Parathyroid adenoma (tissue), 2 donors: Measurements from ENCODE around the gene WWP2.

ENCODE experiments used
- H2AFZ ChIP-seq: fragments of 300-600 bp; sonication (generic); one replicate; pipeline ENCODE4 v1.7.0; 2017; ENCODE audit warnings: antibody characterized with exemption, mild to moderate bottlenecking
- H3K27ac ChIP-seq: fragments of 300-600 bp; sonication (generic); one replicate; pipeline ENCODE4 v1.7.0; 2017
- H3K27me3 ChIP-seq: fragments of 300-600 bp; sonication (generic); one replicate; pipeline ENCODE4 v1.7.0; 2017; ENCODE audit warnings: low read length; ENCODE audit not compliant: control insufficient read depth, insufficient read depth
- H3K36me3 ChIP-seq: fragments of 300-600 bp; sonication (generic); one replicate; pipeline ENCODE4 v1.7.0; 2017; ENCODE audit warnings: low read length; ENCODE audit not compliant: control insufficient read depth, insufficient read depth
- H3K4me1 ChIP-seq: fragments of 300-600 bp; sonication (generic); one replicate; pipeline ENCODE4 v1.7.0; 2017; ENCODE audit warnings: control low read depth
- H3K4me2 ChIP-seq: fragments of 300-600 bp; sonication (generic); one replicate; pipeline ENCODE4 v1.7.0; 2017; ENCODE audit warnings: low read length
- H3K4me3 ChIP-seq: fragments of 300-600 bp; sonication (generic); one replicate; pipeline ENCODE4 v1.7.0; 2017; ENCODE audit warnings: low read depth, low read length
- H3K79me2 ChIP-seq: fragments of 300-600 bp; sonication (generic); one replicate; pipeline ENCODE4 v1.7.0; 2017; ENCODE audit warnings: control low read depth
- H3K9ac ChIP-seq: fragments of 300-600 bp; sonication (generic); one replicate; pipeline ENCODE4 v1.7.0; 2017; ENCODE audit warnings: mild to moderate bottlenecking
- H3K9me3 ChIP-seq: fragments of 300-600 bp; sonication (generic); one replicate; pipeline ENCODE4 v1.7.0; 2017; ENCODE audit warnings: low read length; ENCODE audit not compliant: control insufficient read depth
- TF ChIP-seq, protein P1 (sequence below): fragments of 300-600 bp; sonication (generic); IDR thresholded peaks from one replicate; pipeline ENCODE4 v1.7.0; 2017; ENCODE audit warnings: antibody characterized with exemption, mild to moderate bottlenecking
- donor health status: primary hyperparathyroidism.

WWP2 gene

DNA sequence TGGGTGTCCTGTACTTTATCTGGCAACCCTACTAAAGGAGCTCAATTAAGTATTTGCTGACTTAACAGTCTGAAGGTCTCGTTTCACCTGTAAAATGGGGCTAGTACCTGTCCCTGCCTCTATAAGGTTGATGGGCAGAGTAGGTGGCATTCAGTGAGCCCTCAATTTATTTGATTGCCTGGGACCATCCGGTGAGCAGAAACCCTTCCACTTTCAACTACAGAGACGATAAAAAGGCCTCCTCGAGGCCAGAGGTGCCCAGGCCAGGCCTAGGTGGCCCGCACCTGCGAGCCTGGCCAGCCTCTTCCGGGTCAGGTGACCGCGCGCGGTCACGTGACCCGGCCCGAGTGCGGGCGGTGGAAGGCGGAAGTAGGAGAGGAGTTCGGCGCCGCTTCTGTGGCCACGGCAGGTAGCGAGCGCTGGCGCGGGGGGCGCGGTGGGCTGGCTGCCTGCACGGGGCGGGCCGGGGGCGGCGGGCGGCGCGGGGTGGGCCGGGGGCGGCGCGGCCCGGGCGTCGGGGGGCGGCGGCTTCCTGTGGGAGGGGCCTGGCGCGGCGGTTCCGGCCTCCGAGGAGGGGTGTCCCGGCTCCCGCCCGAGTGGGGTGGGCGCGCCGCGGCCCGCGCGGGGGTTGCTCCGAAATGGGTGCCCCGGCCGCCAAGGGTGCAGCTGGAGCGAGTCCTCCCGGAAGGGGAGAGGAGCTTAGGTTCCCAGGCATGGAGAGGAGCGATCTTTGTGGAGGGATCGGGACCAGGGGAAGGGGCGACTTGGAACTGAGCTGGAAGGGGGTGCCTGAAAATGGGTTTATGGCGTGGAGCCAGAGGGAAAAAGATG lies at the start of gene WWP2:
Gene WWP2, plus strand, starts transcription at position 350 of the 831 bp plus-strand sequence. CDS start 24,679 bp downstream, outside the sequence.
- Histone ChIP-seq H3K4me1 (peaks cover 5% of the 10 kb centered on the region), H3K79me2 (peaks cover 16% of the 10 kb centered on the region), H3K9ac (peak within 1 kb of the TSS; percentile 78), H3K27ac (peak within 1 kb of the TSS; percentile 95), H2AFZ (peak within 1 kb of the TSS; percentile 100), H3K4me3 (peak within 1 kb of the TSS; percentile 96), H3K9me3 (no peaks in the 10 kb centered on the region), H3K4me2 (peak within 1 kb of the TSS; percentile 91), H3K27me3 (no peaks in the 10 kb centered on the region), H3K36me3 (no peaks in the 10 kb centered on the region)
- TF ChIP-seq, protein P1, sequence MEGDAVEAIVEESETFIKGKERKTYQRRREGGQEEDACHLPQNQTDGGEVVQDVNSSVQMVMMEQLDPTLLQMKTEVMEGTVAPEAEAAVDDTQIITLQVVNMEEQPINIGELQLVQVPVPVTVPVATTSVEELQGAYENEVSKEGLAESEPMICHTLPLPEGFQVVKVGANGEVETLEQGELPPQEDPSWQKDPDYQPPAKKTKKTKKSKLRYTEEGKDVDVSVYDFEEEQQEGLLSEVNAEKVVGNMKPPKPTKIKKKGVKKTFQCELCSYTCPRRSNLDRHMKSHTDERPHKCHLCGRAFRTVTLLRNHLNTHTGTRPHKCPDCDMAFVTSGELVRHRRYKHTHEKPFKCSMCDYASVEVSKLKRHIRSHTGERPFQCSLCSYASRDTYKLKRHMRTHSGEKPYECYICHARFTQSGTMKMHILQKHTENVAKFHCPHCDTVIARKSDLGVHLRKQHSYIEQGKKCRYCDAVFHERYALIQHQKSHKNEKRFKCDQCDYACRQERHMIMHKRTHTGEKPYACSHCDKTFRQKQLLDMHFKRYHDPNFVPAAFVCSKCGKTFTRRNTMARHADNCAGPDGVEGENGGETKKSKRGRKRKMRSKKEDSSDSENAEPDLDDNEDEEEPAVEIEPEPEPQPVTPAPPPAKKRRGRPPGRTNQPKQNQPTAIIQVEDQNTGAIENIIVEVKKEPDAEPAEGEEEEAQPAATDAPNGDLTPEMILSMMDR: no peak

DNA sequence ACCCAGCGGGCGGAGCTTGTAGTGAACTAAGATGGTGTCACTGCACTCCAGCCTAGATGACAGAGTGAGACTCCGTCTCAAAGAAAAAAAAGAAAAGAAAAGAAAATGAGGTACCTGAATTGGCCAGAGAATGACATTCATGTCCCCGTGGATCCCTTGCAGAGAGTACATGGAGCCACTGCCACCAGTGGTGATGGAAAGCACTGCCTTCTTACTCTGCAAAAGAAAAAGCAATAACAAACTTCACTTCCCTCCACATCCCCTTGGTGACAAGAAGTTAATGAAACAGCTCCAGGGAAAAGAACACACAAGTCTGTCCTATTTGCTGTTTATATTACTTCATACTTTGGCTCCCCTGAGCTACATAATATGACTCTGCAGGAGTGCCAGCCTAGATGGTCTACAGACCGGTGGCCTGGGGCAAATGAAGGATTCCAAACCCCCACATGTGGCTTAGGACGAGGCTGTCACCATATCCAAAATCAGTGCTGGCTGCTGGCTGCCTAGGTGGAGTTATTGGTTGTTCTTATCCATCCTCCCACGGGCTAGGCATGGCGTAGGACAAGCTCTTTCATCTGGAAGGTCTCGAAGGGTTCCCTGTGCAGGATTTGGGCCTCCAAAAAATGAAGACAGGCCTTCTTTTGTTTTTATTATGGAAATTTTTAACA lies 49.1 kb upstream of the WWP2 start:
- H3K9me3 ChIP-seq: no peaks in the 10 kb centered on the region
- TF ChIP-seq, protein P1: no peak
- no peaks in the 10 kb centered on the region for H3K79me2 ChIP-seq
- peaks cover 12% of the 10 kb centered on the region for H3K4me1 ChIP-seq
- no peaks in the 10 kb centered on the region for H3K27me3 ChIP-seq
- H2AFZ ChIP-seq: no peak overlapping the region
- H3K9ac ChIP-seq: no peak overlapping the region
- H3K36me3 ChIP-seq: no peaks in the 10 kb centered on the region
- no peak overlapping the region for H3K27ac ChIP-seq
- no peak overlapping the region for H3K4me3 ChIP-seq
- no peak overlapping the region for H3K4me2 ChIP-seq

DNA sequence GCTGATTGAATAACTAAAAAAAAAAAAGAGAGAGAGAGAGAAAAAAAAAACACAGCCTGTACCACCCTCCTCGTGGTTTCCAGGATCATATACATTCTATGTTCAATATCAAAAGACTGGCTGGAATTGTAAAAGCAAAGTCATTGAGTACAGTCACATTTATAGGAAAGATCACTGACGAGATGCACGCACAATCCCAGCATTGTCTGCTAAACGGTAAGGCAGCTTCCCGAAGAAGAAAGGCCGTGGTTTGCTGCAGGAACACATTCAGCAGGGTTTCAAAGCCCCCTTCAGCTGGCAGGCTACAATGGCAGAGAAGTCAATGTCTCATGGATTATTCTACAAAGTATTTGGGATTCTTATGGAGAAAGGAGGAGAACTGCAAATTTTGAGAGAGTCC lies 45.1 kb upstream of the WWP2 start:
- no peak overlapping the region for H3K9ac ChIP-seq
- H3K79me2 ChIP-seq: no peaks in the 10 kb centered on the region
- H3K4me2 ChIP-seq: no peak overlapping the region
- H2AFZ ChIP-seq: no peak overlapping the region
- no peaks in the 10 kb centered on the region for H3K36me3 ChIP-seq
- H3K27me3 ChIP-seq: no peaks in the 10 kb centered on the region
- H3K9me3 ChIP-seq: no peaks in the 10 kb centered on the region
- no peak overlapping the region for H3K4me3 ChIP-seq
- no peaks in the 10 kb centered on the region for H3K4me1 ChIP-seq
- H3K27ac ChIP-seq: no peak overlapping the region
- TF ChIP-seq, protein P1: no peak

DNA sequence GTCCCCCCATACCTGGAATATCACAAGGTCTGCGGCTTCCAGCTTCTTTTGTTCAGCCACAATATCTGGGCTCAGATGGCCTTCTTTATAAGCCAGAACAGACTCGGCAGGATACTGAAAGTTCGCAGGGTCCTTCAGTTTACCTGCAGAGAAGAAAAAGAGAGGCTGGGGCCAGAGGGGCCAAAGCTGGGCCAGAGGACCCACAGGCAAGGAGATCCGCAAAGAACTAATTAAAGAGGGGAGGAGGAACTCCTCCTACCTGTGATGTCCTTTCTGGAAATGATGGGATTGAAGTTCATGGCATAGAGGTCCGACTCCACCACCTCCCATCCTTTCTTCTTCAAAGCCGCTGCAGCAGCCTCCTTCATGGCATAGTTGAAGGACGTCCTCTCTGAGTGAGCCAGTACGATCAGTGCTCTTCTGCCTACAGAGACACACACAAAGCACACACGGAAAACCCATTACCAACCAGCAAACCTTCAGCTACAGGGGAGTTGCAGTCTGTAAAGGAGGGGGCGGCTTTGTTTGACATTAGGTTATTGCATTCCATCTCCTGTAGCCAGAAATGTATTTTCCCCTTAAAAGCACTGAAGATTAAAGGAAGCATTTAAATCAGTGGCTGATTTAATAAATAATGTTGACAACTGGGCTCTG lies 43.9 kb upstream of the WWP2 start:
- H3K9me3 ChIP-seq: no peaks in the 10 kb centered on the region
- H3K27ac ChIP-seq: no peak overlapping the region
- no peaks in the 10 kb centered on the region for H3K36me3 ChIP-seq
- no peak overlapping the region for H3K4me3 ChIP-seq
- H3K9ac ChIP-seq: no peak overlapping the region
- TF ChIP-seq, protein P1: no peak
- no peaks in the 10 kb centered on the region for H3K27me3 ChIP-seq
- H3K79me2 ChIP-seq: no peaks in the 10 kb centered on the region
- no peak overlapping the region for H3K4me2 ChIP-seq
- H3K4me1 ChIP-seq: no peaks in the 10 kb centered on the region
- H2AFZ ChIP-seq: no peak overlapping the region
